Stimulated activated CD8-positive, alpha-beta memory T cell treated with anti-CD3 and anti-CD28 coated beads, Interleukin-4, amount 100 ng/mL, for 48 hours (primary cell): ENCODE results near the gene CLEC18C.
"Not testable (repeated sequence)": the region's sequence is repeated elsewhere in the genome, so short reads cannot be mapped to it uniquely, and the experiment has no call there.

Source experiments
- DNase-seq: peaks from one replicate; pipeline ENCODE4 v3.0.0-alpha.2; 2020

The CLEC18C gene

GRCh38 chr16:70159355-70160348, 13.9 kb upstream of the CLEC18C start:
- DNase-seq: no peak

GRCh38 chr16:70160388-70160787, 13.2 kb upstream of the CLEC18C start:
- DNase-seq: no peak

GRCh38 chr16:70160821-70161220, 12.8 kb upstream of the CLEC18C start:
- DNase-seq: no peak

- no peak for DNase-seq
Observed at GRCh38 chr16:70161350-70161749, 12.2 kb upstream of the CLEC18C start.

- DNase-seq: no peak
Observed at GRCh38 chr16:70162041-70162451, 11.5 kb upstream of the CLEC18C start.

GRCh38 chr16:70163596-70163995, 10.0 kb upstream of the CLEC18C start:
- no peak for DNase-seq

- DNase-seq: not testable (repeated sequence)
Observed at GRCh38 chr16:70166688-70167087, 6.9 kb upstream of the CLEC18C start.

- not testable (repeated sequence) for DNase-seq
Observed at GRCh38 chr16:70173916-70174315, 329 bp downstream of the CLEC18C start.

GRCh38 chr16:70174387-70174932, 873 bp downstream of the CLEC18C start:
- DNase-seq: not testable (repeated sequence)

GRCh38 chr16:70187858-70188607, 14.4 kb downstream of the CLEC18C start:
- DNase-seq: not testable (repeated sequence)

GRCh38 chr16:70188608-70188915, 15.0 kb downstream of the CLEC18C start:
- DNase-seq: not testable (repeated sequence)

GRCh38 chr16:70190574-70190973, 17.0 kb downstream of the CLEC18C start:
- not testable (repeated sequence) for DNase-seq

GRCh38 chr16:70196683-70197300, 23.2 kb downstream of the CLEC18C start:
- DNase-seq: not testable (repeated sequence)

- DNase-seq: not testable (repeated sequence)
Observed at GRCh38 chr16:70197611-70198010, 24.0 kb downstream of the CLEC18C start.

- DNase-seq: not testable (repeated sequence)
Observed at GRCh38 chr16:70198230-70198629, 24.6 kb downstream of the CLEC18C start.

- not testable (repeated sequence) for DNase-seq
Observed at GRCh38 chr16:70198666-70199065, 25.1 kb downstream of the CLEC18C start.

- not testable (repeated sequence) for DNase-seq
Observed at GRCh38 chr16:70199170-70199569, 25.6 kb downstream of the CLEC18C start.

GRCh38 chr16:70200063-70200462, 26.5 kb downstream of the CLEC18C start:
- DNase-seq: not testable (repeated sequence)

GRCh38 chr16:70203508-70203907, 29.9 kb downstream of the CLEC18C start:
- DNase-seq: not testable (repeated sequence)

- DNase-seq: not testable (repeated sequence)
Observed at GRCh38 chr16:70204010-70204409, 30.4 kb downstream of the CLEC18C start.

GRCh38 chr16:70204668-70205405, 31.2 kb downstream of the CLEC18C start:
- not testable (repeated sequence) for DNase-seq

GRCh38 chr16:70206382-70206781, 32.8 kb downstream of the CLEC18C start:
- DNase-seq: not testable (repeated sequence)
